Gastrocnemius medialis (tissue), 4 donors: ENCODE data around the gene TP53TG3D.
"Not testable (repeated sequence)": the region's sequence is repeated elsewhere in the genome, so short reads cannot be mapped to it uniquely, and the experiment has no call there.

Source experiments
- POLR2A ChIP-seq, 2 donors: fragments of 450-650 bp; IDR thresholded peaks; one replicate each; pipeline ENCODE4 v1.6.1; 2017; ENCODE audit warnings: antibody characterized with exemption in 2 of 2, mild to moderate bottlenecking in 2 of 2, moderate library complexity in 2 of 2
- TF ChIP-seq, protein P1 (sequence below), 5 experiments: fragments of 450-650 bp in 3 of 5; fragments of 200-600 bp in 2 of 5; sonication (generic) in 2 of 5; IDR thresholded peaks in 4 of 5; conservative IDR thresholded peaks in 1 of 5; 1 replicate in 4 of 5; 2 replicates in 1 of 5; pipeline ENCODE4 v1.5.1; 2016 to 2019; ENCODE audit warnings: antibody characterized with exemption in 5 of 5, mild to moderate bottlenecking in 3 of 5, moderate library complexity in 3 of 5

DNA sequence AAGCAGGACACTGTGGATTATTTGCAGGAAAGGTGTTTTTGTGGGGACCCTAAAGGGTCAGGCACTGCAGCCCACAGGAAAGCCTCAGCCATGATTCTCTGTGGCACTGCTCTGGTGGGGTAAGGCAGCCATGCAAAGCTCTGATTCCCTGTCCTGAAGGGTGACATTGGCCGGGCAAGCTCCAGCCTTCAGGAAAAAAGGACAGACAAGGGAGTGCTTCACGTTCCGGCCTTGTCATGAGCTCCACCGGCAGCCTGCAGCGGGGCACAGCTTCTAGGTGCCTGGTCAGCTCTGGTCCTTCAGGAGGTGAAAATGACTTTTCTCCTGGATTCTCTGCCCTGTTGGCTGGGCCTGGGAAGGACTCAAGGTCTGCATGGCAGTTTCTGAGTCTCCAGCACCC is 8.4 kb downstream of the TP53TG3D start:
- TF ChIP-seq, protein P1, sequence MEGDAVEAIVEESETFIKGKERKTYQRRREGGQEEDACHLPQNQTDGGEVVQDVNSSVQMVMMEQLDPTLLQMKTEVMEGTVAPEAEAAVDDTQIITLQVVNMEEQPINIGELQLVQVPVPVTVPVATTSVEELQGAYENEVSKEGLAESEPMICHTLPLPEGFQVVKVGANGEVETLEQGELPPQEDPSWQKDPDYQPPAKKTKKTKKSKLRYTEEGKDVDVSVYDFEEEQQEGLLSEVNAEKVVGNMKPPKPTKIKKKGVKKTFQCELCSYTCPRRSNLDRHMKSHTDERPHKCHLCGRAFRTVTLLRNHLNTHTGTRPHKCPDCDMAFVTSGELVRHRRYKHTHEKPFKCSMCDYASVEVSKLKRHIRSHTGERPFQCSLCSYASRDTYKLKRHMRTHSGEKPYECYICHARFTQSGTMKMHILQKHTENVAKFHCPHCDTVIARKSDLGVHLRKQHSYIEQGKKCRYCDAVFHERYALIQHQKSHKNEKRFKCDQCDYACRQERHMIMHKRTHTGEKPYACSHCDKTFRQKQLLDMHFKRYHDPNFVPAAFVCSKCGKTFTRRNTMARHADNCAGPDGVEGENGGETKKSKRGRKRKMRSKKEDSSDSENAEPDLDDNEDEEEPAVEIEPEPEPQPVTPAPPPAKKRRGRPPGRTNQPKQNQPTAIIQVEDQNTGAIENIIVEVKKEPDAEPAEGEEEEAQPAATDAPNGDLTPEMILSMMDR (IDR thresholded peaks at IDR 0.05 in 4 of 5, conservative IDR thresholded peaks at IDR 0.05 in 1 of 5) = not testable (repeated sequence)
- not testable (repeated sequence) for TF ChIP-seq POLR2A (IDR thresholded peaks at IDR 0.05)
